CD4-positive, alpha-beta T cell (primary cell): ENCODE results near the gene TUT4. TPM values are rescaled to one million over a fixed set of nuclear protein-coding genes. Genes with fewer than 3 reads are reported as not detected.

Experiments
- ATAC-seq: fragments of 200-7000 bp; cut with Tn5 transposase; one replicate; pipeline ENCODE4 v1.10.0; 2022; ENCODE audit warnings: mild to moderate bottlenecking; ENCODE audit not compliant: poor library complexity
- CTCF ChIA-PET: fragments of 350-600 bp; sonication (Branson Sonifier 250); formaldehyde crosslinking; loops from one replicate; lab custom pipeline; 2021; ENCODE audit warnings: antibody characterized with exemption, inconsistent platforms; lab: Charles Lee
- POLR2A ChIA-PET: fragments of 350-600 bp; sonication (Branson Sonifier 250); formaldehyde crosslinking; loops from one replicate; lab custom pipeline; 2021; ENCODE audit warnings: antibody characterized with exemption, inconsistent platforms; lab: Charles Lee
- DNase-seq, 14 experiments: peaks; one replicate each; pipeline ENCODE4 v3.0.0-alpha.2; 2013 to 2020; ENCODE audit warnings: mixed read lengths in 2 of 14
- H3K27ac ChIP-seq, 2 donors: one replicate each; pipeline versions ENCODE4 v1.5.1 to v1.7.0; 2013; ENCODE audit warnings: low read length in 2 of 2, low read depth in 1 of 2, mild to moderate bottlenecking in 1 of 2
- H3K27me3 ChIP-seq, 2 experiments: 1 replicate in 1 of 2; 2 replicates in 1 of 2; pipeline versions ENCODE4 v1.6.1 to v1.7.0; 2013; ENCODE audit warnings: low read length in 2 of 2, control low read depth in 1 of 2, mild to moderate bottlenecking in 1 of 2, moderate library complexity in 1 of 2; ENCODE audit not compliant: insufficient read depth in 2 of 2, control insufficient read depth in 1 of 2
- H3K36me3 ChIP-seq: one replicate; pipeline ENCODE4 v1.6.1; 2013; ENCODE audit warnings: low read length, control low read depth; ENCODE audit not compliant: insufficient read depth
- H3K4me1 ChIP-seq: one replicate; pipeline ENCODE4 v1.6.1; 2013; ENCODE audit warnings: low read length, control low read depth; ENCODE audit not compliant: insufficient read depth
- H3K4me3 ChIP-seq: one replicate; pipeline ENCODE4 v1.5.1; 2013; ENCODE audit warnings: mild to moderate bottlenecking, low read length, moderate library complexity
- H3K9me3 ChIP-seq, 2 experiments: 1 replicate in 1 of 2; 2 replicates in 1 of 2; pipeline versions ENCODE4 v1.6.1 to v1.7.0; 2013; ENCODE audit warnings: low read length in 2 of 2, mild to moderate bottlenecking in 2 of 2, control low read depth in 1 of 2, moderate library complexity in 1 of 2; ENCODE audit not compliant: control insufficient read depth in 1 of 2, insufficient read depth in 1 of 2
- H3K27ac Mint-ChIP-seq: one replicate; pipeline ENCODE4 v1.8.0; 2020; ENCODE audit warnings: mixed read lengths
- H3K27me3 Mint-ChIP-seq: one replicate; pipeline ENCODE4 v1.8.0; 2021; ENCODE audit warnings: mixed read lengths
- H3K36me3 Mint-ChIP-seq: one replicate; pipeline ENCODE4 v1.8.0; 2021; ENCODE audit warnings: low read depth, mixed read lengths
- H3K4me1 Mint-ChIP-seq: one replicate; pipeline ENCODE4 v1.8.0; 2021; ENCODE audit warnings: low read depth, mixed read lengths
- H3K4me3 Mint-ChIP-seq: one replicate; pipeline ENCODE4 v1.8.0; 2020; ENCODE audit warnings: mild to moderate bottlenecking, mixed read lengths
- H3K9me3 Mint-ChIP-seq: one replicate; pipeline ENCODE4 v1.8.0; 2020; ENCODE audit warnings: mixed read lengths
- intact Hi-C, 2 experiments: fragments of 100-400 bp; cut with DNase I in 1 of 2; cut with micrococcal nuclease in 1 of 2; formaldehyde crosslinking; loops; one replicate each; pipeline versions ENCODE4 v1.15.1 to v1.9.0; 2023 to 2025; cut with DNase I, micrococcal nuclease
- total RNA-seq, 174 experiments: library from RNA in 2 of 174; stranded (reverse) in 2 of 174; gene quantifications; one replicate each; pipeline ENCODE4 v1.2.3 and lab custom pipeline; 2021 to 2026
- TF ChIP-seq, protein P1 (sequence below): fragments of 200-600 bp; IDR thresholded peaks from one replicate; pipeline ENCODE4 v1.8.0; 2022; ENCODE audit warnings: antibody characterized with exemption, mild to moderate bottlenecking

The TUT4 gene
- total RNA-seq, 2 experiments from 2014 or later = 141 to 147 TPM

DNA sequence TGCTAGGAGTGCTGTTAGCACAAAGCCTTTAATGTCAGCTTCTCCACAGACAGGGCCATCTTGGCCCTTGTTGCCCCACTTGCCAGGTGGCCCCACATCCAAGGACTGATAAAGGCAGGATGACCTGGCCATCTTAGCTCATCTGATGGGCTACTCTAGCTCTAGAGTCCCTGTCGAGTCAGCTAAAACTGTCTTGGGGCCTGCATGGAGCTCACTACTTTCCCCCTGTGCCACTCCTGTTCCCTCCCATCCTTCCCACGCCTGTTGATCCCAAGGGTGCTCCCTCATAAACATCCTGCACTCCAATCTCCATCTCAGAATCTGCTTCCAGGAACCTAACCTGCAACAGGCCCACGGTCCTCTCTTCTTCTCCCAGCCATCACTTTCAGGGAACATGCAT lies 48.6 kb upstream of the TUT4 start:
- peak overlapping the region; percentile 59 to 73 for H3K27ac ChIP-seq
- intact Hi-C loops = loop anchor here (2.0 to 10.0 kb wide), 3 partner anchors 45 to 86 kb away; no protein-coding TSS in a partner anchor

DNA sequence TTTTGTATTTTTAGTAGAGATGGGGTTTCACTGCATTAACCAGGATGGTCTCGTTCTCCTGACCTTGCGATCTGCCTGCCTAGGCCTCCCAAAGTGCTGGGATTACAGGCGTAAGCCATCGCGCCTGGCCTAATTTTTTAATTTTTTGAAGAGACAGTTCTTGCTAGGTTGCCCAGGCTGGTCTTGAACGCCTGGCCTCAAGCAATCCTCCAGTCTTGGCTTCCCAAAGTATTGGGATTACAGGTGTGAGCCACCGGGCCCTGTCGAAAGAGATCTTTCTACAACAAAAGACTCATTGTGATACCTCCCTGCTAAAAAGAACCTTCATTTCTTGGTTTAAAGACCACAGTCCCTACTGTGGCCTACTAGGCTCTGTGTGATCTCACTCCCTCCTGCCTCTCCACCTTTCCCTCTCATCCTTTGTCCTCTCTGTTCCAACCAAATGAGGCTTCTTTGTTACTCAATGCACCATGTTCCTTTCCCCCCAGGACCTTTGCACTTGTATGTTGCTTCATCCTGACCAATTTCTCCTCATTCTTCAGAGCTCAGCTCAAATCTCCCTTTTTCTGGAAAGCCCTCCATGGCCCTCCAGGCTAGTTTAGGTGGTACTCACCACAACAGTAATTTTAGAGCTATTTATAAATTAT lies 47.8 kb upstream of the TUT4 start:
- peak overlapping the region; percentile 96 for H3K27ac Mint-ChIP-seq
- H3K9me3 Mint-ChIP-seq = no peaks in the 10 kb centered on the region
- peak overlapping the region; percentile 90 for H3K4me3 Mint-ChIP-seq
- Histone ChIP-seq H3K27ac (no peak overlapping the region), H3K9me3 (no peaks in the 10 kb centered on the region), H3K27me3 (no peaks in the 10 kb centered on the region), H3K4me1 (peaks cover 46% of the 10 kb centered on the region), H3K36me3 (peaks cover 3% of the 10 kb centered on the region), H3K4me3 (no peak overlapping the region)
- no peak for ATAC-seq
- peaks cover 37% of the 10 kb centered on the region for H3K4me1 Mint-ChIP-seq
- intact Hi-C loops = loop anchor here (2.0 to 10.0 kb wide), 3 partner anchors 44 to 87 kb away; no protein-coding TSS in a partner anchor
- ChIA-PET POLR2A (interaction anchor here (1.0 to 2.0 kb wide), 9 partner anchors 13 to 49 kb away, joined by 3 to 19 read pairs (median 4); partner anchors contain the start of genes SHISAL2A and TUT4), CTCF (interaction anchor here (1.2 kb wide), 1 partner anchor 18 kb away, joined by 5 read pairs; no protein-coding TSS in a partner anchor)
- peaks cover 27% of the 10 kb centered on the region for H3K36me3 Mint-ChIP-seq
- H3K27me3 Mint-ChIP-seq = no peaks in the 10 kb centered on the region
- no peak for DNase-seq
- TF ChIP-seq, protein P1, sequence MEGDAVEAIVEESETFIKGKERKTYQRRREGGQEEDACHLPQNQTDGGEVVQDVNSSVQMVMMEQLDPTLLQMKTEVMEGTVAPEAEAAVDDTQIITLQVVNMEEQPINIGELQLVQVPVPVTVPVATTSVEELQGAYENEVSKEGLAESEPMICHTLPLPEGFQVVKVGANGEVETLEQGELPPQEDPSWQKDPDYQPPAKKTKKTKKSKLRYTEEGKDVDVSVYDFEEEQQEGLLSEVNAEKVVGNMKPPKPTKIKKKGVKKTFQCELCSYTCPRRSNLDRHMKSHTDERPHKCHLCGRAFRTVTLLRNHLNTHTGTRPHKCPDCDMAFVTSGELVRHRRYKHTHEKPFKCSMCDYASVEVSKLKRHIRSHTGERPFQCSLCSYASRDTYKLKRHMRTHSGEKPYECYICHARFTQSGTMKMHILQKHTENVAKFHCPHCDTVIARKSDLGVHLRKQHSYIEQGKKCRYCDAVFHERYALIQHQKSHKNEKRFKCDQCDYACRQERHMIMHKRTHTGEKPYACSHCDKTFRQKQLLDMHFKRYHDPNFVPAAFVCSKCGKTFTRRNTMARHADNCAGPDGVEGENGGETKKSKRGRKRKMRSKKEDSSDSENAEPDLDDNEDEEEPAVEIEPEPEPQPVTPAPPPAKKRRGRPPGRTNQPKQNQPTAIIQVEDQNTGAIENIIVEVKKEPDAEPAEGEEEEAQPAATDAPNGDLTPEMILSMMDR = no peak

More for the DNA sequence above, 48.6 kb upstream of the TUT4 start:
- Histone ChIP-seq H3K9me3 (no peaks in the 10 kb centered on the region), H3K27me3 (no peaks in the 10 kb centered on the region), H3K36me3 (peaks cover 6% of the 10 kb centered on the region), H3K4me3 (peak overlapping the region; percentile 74), H3K4me1 (peaks cover 51% of the 10 kb centered on the region)
- Mint-ChIP-seq H3K4me3 (peak overlapping the region; percentile 90), H3K4me1 (peaks cover 46% of the 10 kb centered on the region), H3K27ac (peak overlapping the region; percentile 96), H3K9me3 (no peaks in the 10 kb centered on the region), H3K36me3 (peaks cover 36% of the 10 kb centered on the region), H3K27me3 (no peaks in the 10 kb centered on the region)
- ChIA-PET POLR2A (interaction anchor here (0.9 to 2.0 kb wide), 10 partner anchors 13 to 102 kb away, joined by 3 to 19 read pairs (median 4); partner anchors contain the start of genes SHISAL2A and TUT4), CTCF (interaction anchor here (0.8 to 1.2 kb wide), 2 partner anchors 18 to 84 kb away, joined by 4 to 5 read pairs; no protein-coding TSS in a partner anchor)
- no peak for ATAC-seq
- TF ChIP-seq, protein P1 = no peak
- DNase-seq = no peak

DNA sequence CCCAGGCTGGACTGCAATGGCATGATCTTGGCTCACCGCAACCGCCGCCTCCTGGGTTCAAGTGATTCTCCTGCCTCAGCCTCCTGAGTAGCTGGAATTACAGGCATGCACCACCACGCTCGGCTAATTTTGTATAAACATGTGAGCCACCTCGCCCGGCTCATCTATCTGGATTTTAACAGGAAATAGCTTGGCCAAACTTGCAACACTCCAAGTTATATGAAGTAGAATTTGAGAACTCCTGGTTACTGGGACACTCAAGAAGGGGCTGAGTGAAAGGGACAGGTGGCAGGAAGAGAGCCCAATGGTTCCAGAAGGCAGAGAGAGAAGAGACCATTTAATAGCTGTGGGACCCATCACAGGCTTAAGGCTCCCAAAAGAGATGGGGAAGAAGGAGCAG lies 46.3 kb upstream of the TUT4 start:
- Mint-ChIP-seq H3K27ac (no peak overlapping the region), H3K9me3 (no peaks in the 10 kb centered on the region), H3K4me1 (peaks cover 23% of the 10 kb centered on the region), H3K4me3 (no peak overlapping the region), H3K36me3 (peaks cover 14% of the 10 kb centered on the region), H3K27me3 (no peaks in the 10 kb centered on the region)
- ChIA-PET CTCF (no interaction called here), POLR2A (interaction anchor here (1.2 kb wide), 1 partner anchor 39 kb away, joined by 3 read pairs; no protein-coding TSS in a partner anchor)
- peaks cover 33% of the 10 kb centered on the region for H3K4me1 ChIP-seq
- no peak for ATAC-seq
- no peaks in the 10 kb centered on the region for H3K27me3 ChIP-seq
- intact Hi-C loops = loop anchor here in 1 of 2 experiments (10.0 kb wide), 1 partner anchor 186 kb away; no protein-coding TSS in a partner anchor
- H3K9me3 ChIP-seq = no peaks in the 10 kb centered on the region
- H3K36me3 ChIP-seq = no peaks in the 10 kb centered on the region
- H3K27ac ChIP-seq = no peak overlapping the region
- no peak for DNase-seq
- TF ChIP-seq, protein P1 = no peak
- no peak overlapping the region for H3K4me3 ChIP-seq
